Hepatic stellate cell (primary cell): ENCODE measurements around the gene SPEM1.
"Not testable (repeated sequence)": the region's sequence is repeated elsewhere in the genome, so short reads cannot be mapped to it uniquely, and the experiment has no call there.

Experiments used
- DNase-seq: peaks from one replicate; pipeline ENCODE4 v3.0.0; 2011; ENCODE audit warnings: low spot score

Gene SPEM1

GRCh38 chr17:7441266-7441665, 21.1 kb downstream of the SPEM1 start:
- DNase-seq, result no peak

- DNase-seq, result no peak
Observed at GRCh38 chr17:7442142-7442541, 22.0 kb downstream of the SPEM1 start.

GRCh38 chr17:7443499-7444485, 23.7 kb downstream of the SPEM1 start:
- peak; percentile 62 for DNase-seq

- DNase-seq, result peak; percentile 77
Observed at GRCh38 chr17:7444682-7445618, 24.8 kb downstream of the SPEM1 start, which contains the start of gene CHRNB1. TSS of gene CHRNB1 (plus strand) at chr17:7445061. CDS start at chr17:7445128, 67 bp downstream.

- no peak for DNase-seq
Observed at GRCh38 chr17:7445619-7445968, 25.5 kb downstream of the SPEM1 start.

- no peak for DNase-seq
Observed at GRCh38 chr17:7448461-7448860, 28.3 kb downstream of the SPEM1 start.

- no peak for DNase-seq
Observed at GRCh38 chr17:7459961-7460545, 39.9 kb downstream of the SPEM1 start.

- no peak for DNase-seq
Observed at GRCh38 chr17:7460850-7461660, 40.9 kb downstream of the SPEM1 start.

GRCh38 chr17:7462474-7463371, 42.6 kb downstream of the SPEM1 start:
- no peak for DNase-seq

- DNase-seq, result no peak
Observed at GRCh38 chr17:7463372-7463846, 43.3 kb downstream of the SPEM1 start.

- DNase-seq, result no peak
Observed at GRCh38 chr17:7464081-7464480, 44.0 kb downstream of the SPEM1 start.

- DNase-seq, result no peak
Observed at GRCh38 chr17:7465597-7466275, 45.6 kb downstream of the SPEM1 start.

- no peak for DNase-seq
Observed at GRCh38 chr17:7466318-7466638, 46.2 kb downstream of the SPEM1 start.

- peak; percentile 72 for DNase-seq
Observed at GRCh38 chr17:7466639-7467341, 46.7 kb downstream of the SPEM1 start.

- DNase-seq, result no peak
Observed at GRCh38 chr17:7467498-7467897, 47.4 kb downstream of the SPEM1 start.

- no peak for DNase-seq
Observed at GRCh38 chr17:7468290-7468689, 48.2 kb downstream of the SPEM1 start.

- no peak for DNase-seq
Observed at GRCh38 chr17:7468804-7469389, 48.8 kb downstream of the SPEM1 start.

- not testable (repeated sequence) for DNase-seq
Observed at GRCh38 chr17:7469843-7470242, 49.7 kb downstream of the SPEM1 start.
